Type B pancreatic cell (in vitro differentiated cells): ENCODE measurements around the gene HNRNPAB. TPM values are rescaled to one million over a fixed set of nuclear protein-coding genes. Genes with fewer than 3 reads are reported as not detected.

Experiments used
- DNase-seq: peaks from one replicate; pipeline ENCODE4 v3.0.0; 2021; ENCODE audit warnings: mixed read lengths; ENCODE audit not compliant: unreplicated experiment; ENCODE audit errors: extremely low spot score
- H3K27ac Mint-ChIP-seq: 2 replicates; pipeline ENCODE4 v1.8.0; 2021; ENCODE audit warnings: mild to moderate bottlenecking, mixed read lengths
- H3K27me3 Mint-ChIP-seq: 2 replicates; pipeline ENCODE4 v1.8.0; 2021; ENCODE audit warnings: mixed read lengths
- H3K36me3 Mint-ChIP-seq: 2 replicates; pipeline ENCODE4 v1.8.0; 2021; ENCODE audit warnings: mixed read lengths
- H3K4me1 Mint-ChIP-seq: one replicate; pipeline ENCODE4 v1.8.0; 2021; ENCODE audit warnings: mixed read lengths; ENCODE audit not compliant: unreplicated experiment
- H3K4me3 Mint-ChIP-seq: 2 replicates; pipeline ENCODE4 v1.8.0; 2021; ENCODE audit warnings: mild to moderate bottlenecking, mixed read lengths
- H3K9me3 Mint-ChIP-seq: 2 replicates; pipeline ENCODE4 v1.8.0; 2021; ENCODE audit warnings: mixed read lengths
- total RNA-seq: library from RNA; stranded (reverse); gene quantifications from 2 replicates; pipeline ENCODE4 v1.2.1, GENCODE V29; 2021; ENCODE audit warnings: low replicate concordance
- TF ChIP-seq, protein P1 (sequence below): fragments of 200-600 bp; sonication (generic); conservative IDR thresholded peaks from 2 replicates; pipeline ENCODE4 v1.5.0; 2021; ENCODE audit warnings: antibody characterized with exemption, mild to moderate bottlenecking

Gene HNRNPAB
- total RNA-seq, 1 donor from 2014 or later: 245 TPM

DNA sequence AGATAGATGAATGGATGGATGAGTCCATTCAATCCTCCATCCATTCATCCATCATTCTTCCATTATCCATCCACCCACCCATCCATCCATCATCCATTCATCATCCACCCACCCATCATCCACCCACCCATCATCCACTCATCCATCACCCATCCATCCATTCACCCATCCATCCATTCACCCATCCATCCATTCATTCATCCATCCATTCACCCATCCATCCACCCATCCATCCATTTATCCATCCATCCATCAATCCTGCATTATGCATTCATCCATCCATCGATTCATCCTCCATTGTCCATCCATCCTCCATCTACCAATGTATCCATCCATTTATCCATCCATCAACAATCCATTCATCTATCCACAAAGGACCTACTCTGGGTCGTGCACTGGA lies 41.1 kb downstream of the HNRNPAB start:
- TF ChIP-seq, protein P1, sequence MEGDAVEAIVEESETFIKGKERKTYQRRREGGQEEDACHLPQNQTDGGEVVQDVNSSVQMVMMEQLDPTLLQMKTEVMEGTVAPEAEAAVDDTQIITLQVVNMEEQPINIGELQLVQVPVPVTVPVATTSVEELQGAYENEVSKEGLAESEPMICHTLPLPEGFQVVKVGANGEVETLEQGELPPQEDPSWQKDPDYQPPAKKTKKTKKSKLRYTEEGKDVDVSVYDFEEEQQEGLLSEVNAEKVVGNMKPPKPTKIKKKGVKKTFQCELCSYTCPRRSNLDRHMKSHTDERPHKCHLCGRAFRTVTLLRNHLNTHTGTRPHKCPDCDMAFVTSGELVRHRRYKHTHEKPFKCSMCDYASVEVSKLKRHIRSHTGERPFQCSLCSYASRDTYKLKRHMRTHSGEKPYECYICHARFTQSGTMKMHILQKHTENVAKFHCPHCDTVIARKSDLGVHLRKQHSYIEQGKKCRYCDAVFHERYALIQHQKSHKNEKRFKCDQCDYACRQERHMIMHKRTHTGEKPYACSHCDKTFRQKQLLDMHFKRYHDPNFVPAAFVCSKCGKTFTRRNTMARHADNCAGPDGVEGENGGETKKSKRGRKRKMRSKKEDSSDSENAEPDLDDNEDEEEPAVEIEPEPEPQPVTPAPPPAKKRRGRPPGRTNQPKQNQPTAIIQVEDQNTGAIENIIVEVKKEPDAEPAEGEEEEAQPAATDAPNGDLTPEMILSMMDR: no peak
- no peak overlapping the region for H3K27ac Mint-ChIP-seq

DNA sequence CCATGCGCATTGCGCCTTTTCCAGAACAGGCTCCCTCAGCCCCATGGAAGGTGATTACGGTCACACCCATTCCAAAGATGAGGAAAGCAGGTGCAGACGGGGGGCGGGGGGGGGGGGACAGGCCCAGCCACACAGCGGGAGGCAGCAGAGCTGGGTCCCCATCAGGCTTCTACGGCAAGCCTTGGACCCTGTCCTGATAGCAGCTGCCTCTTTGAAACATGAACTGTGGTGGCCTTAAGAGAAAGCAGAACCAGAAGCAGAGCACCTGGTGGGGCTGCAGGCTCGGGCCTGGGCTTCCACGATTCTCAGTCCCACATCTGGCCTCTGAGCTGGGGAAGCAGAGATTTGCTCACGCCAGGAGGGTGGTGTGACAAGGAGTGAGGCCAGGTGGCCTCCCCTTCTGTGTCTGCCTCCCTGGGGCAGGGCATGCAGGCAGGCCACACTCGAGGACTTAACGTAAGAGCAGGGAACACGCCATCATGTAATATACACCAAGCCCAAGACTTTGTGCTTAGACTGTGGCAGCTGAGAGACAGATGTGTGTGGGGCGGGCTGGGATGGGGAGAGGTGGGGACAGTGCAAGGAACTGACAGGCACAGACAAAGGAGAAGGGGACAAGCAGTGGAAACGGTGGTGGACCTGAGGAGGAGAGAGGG lies 42.4 kb downstream of the HNRNPAB start:
- no peaks in the 10 kb centered on the region for H3K4me1 Mint-ChIP-seq
- H3K4me3 Mint-ChIP-seq: no peak overlapping the region
- H3K36me3 Mint-ChIP-seq: no peaks in the 10 kb centered on the region
- no peak for DNase-seq
- H3K9me3 Mint-ChIP-seq: no peaks in the 10 kb centered on the region
- no peak overlapping the region for H3K27ac Mint-ChIP-seq
- TF ChIP-seq, protein P1: no peak
- H3K27me3 Mint-ChIP-seq: peaks cover 3% of the 10 kb centered on the region

More for the DNA sequence above, 41.1 kb downstream of the HNRNPAB start:
- no peaks in the 10 kb centered on the region for H3K4me1 Mint-ChIP-seq
- peaks cover 3% of the 10 kb centered on the region for H3K27me3 Mint-ChIP-seq
- no peak overlapping the region for H3K4me3 Mint-ChIP-seq
- no peak for DNase-seq
- H3K36me3 Mint-ChIP-seq: no peaks in the 10 kb centered on the region
- H3K9me3 Mint-ChIP-seq: no peaks in the 10 kb centered on the region

DNA sequence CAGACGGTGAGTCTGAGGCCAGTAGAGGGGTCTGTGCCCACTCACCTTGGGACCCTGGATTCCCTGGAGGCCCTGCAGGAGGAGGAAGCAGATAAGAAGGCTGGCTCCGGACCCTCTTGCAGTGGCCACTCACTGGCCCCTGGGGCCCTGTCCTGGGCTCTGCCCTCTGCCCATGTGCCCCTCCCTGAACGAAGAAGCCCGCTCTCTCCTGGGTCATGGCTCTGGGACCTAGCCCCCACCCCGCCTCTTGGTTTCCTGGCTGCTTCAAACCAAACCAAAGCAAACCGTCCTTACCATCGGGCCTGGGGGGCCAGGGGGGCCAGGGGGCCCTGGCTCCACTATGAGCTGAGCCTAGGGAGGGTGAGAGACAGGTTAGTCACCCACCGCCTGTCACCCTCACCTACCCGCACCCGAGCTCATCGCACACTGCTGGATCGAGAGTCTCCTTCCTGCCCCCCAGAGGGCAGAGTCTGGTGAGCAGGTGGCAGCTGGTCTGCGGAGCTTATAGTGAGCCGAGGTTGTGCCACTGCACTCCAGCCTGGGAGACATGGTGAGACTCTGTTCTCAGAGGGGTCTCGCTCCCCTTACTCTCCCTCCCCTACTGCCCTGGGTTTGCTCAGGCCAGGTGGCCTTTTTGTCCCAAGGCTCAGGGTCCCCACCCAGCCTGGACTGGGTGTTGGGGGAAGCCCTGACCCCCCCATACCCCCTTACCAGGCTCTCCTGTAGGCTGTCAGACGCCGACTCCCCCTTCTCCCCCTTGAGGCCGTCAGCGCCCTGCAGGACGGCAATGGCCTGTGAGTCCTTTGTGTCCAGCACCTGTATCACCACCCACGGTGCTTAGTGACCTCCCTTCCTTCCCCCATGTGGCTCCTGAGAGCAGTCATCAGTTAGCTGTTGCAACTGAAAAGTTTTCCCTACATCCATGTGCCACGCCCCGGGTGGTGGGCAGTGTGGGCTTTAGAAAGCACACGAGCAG lies 43.4 kb downstream of the HNRNPAB start:
- no peaks in the 10 kb centered on the region for H3K9me3 Mint-ChIP-seq
- TF ChIP-seq, protein P1: no peak
- no peak for DNase-seq
- no peak overlapping the region for H3K4me3 Mint-ChIP-seq
- no peak overlapping the region for H3K27ac Mint-ChIP-seq
- H3K36me3 Mint-ChIP-seq: no peaks in the 10 kb centered on the region
- H3K4me1 Mint-ChIP-seq: no peaks in the 10 kb centered on the region
- no peaks in the 10 kb centered on the region for H3K27me3 Mint-ChIP-seq

DNA sequence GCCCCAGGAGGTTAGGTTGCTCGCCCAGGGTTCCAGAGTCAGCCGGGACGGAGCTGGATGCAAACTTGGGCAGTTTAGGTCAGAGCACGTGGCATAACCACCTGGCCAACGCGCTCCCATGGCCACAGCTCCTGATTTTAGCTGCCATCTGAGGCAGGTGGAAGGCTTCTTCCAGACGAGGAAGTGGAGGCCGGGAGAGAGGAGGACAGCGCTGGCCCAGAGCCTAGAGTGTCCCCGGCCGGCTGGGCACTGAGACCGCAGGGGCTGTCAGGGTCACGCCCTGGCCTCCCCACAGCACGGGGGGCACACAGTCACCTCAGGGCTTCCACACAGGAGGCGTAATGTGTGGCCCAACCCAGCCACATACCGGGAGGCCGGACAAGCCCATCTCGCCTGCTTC lies 44.4 kb downstream of the HNRNPAB start:
- no peak for DNase-seq
- Mint-ChIP-seq H3K27ac (no peak overlapping the region), H3K9me3 (no peaks in the 10 kb centered on the region), H3K36me3 (no peaks in the 10 kb centered on the region), H3K4me1 (no peaks in the 10 kb centered on the region), H3K27me3 (no peaks in the 10 kb centered on the region), H3K4me3 (no peak overlapping the region)
- TF ChIP-seq, protein P1: no peak

DNA sequence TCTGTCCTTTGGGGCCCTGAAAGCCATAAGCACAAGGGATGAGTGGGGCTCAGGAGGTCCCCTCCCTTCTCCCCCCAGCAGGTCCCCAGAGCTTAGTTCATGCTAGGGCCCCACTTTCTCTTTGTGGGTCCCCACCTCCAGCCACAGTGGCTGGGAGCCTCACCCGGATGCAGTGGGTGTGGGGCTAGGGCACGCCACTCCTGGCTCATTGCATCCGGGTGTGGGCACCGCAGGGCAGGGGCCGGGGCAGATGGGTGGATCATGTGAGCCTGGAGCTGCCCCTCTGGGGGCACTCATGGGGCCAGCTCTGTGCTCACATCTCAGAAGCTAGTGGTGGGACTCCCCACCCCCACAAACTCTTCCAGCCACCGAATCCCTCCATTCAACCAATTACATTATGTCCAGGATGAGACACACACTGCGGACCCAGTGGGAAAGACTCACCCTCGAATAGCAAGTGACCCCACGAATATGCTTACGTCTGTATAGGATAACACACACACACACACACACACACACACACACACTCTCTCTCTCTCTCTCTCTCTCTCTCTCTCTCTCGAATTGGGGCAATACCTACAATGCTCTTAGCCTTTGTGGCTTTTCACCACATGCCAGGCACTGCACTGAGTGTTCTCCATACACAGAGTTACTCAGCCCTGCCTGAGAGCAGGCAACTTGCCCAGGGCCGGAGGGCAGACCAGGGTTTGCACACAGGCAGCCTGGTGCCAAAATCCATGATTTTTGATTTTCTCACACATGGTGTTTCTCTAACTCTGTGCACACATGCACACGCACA lies 45.1 kb downstream of the HNRNPAB start:
- H3K27ac Mint-ChIP-seq: no peak overlapping the region
- H3K27me3 Mint-ChIP-seq: no peaks in the 10 kb centered on the region
- no peaks in the 10 kb centered on the region for H3K4me1 Mint-ChIP-seq
- no peaks in the 10 kb centered on the region for H3K36me3 Mint-ChIP-seq
- H3K4me3 Mint-ChIP-seq: no peak overlapping the region
- no peaks in the 10 kb centered on the region for H3K9me3 Mint-ChIP-seq
- no peak for DNase-seq
- TF ChIP-seq, protein P1: no peak
